HEK293 (cell line): Measurements from ENCODE around the gene CACNA2D3.

Experiments
- CTCF ChIA-PET: fragments of 350-600 bp; formaldehyde crosslinking; extraction: SDS; loops from one replicate; lab custom pipeline; 2021; ENCODE audit warnings: antibody characterized with exemption; lab: Yijun Ruan, JAX
- POLR2A ChIA-PET: fragments of 300-600 bp; formaldehyde crosslinking; extraction: SDS; loops from one replicate; lab custom pipeline; 2020; ENCODE audit warnings: antibody characterized with exemption, inconsistent platforms; lab: Yijun Ruan, JAX
- H3K27ac ChIP-seq: fragments of 200-500 bp; sonication (Bioruptor generic); 2 replicates; pipeline ENCODE4 v1.5.1; 2014; ENCODE audit warnings: low read depth, low read length, control low read depth, inconsistent platforms; ENCODE audit errors: extremely low read depth
- H3K36me3 ChIP-seq, 2 experiments: fragments of 200-500 bp in 1 of 2; sonication (Bioruptor generic) in 1 of 2; 1 replicate in 1 of 2; 2 replicates in 1 of 2; pipeline ENCODE4 v1.5.1; 2014 to 2017; ENCODE audit warnings: inconsistent platforms in 2 of 2, low read length in 2 of 2; ENCODE audit not compliant: control insufficient read depth in 2 of 2, insufficient read depth in 1 of 2
- H3K4me1 ChIP-seq: fragments of 200-500 bp; sonication (Bioruptor generic); 2 replicates; pipeline ENCODE4 v1.5.1; 2014; ENCODE audit warnings: mild to moderate bottlenecking, low read length, inconsistent platforms; ENCODE audit not compliant: control insufficient read depth, insufficient read depth
- H3K4me3 ChIP-seq: 2 replicates; pipeline ENCODE4 v1.5.1; 2011; ENCODE audit warnings: low read depth, mild to moderate bottlenecking, control low read depth, low read length, moderate library complexity
- H3K9me3 ChIP-seq: fragments of 200-500 bp; sonication (Bioruptor generic); 2 replicates; pipeline ENCODE4 v1.5.1; 2014; ENCODE audit warnings: low read depth, low read length, inconsistent platforms; ENCODE audit not compliant: control insufficient read depth, insufficient read depth
- KLF16 ChIP-seq: fragments of 450-650 bp; formaldehyde crosslinking; IDR thresholded peaks from 2 replicates; pipeline ENCODE4 v1.5.1; 2017; ENCODE audit warnings: missing biosample characterization, missing genetic modification characterization
- KLF7 ChIP-seq: fragments of 450-650 bp; formaldehyde crosslinking; IDR thresholded peaks from 2 replicates; pipeline ENCODE4 v1.5.1; 2016; ENCODE audit warnings: missing biosample characterization, missing genetic modification characterization, borderline replicate concordance
- TCF7L2 ChIP-seq: IDR thresholded peaks from 2 replicates; pipeline ENCODE4 v1.6.1; 2011; ENCODE audit warnings: low read depth, mild to moderate bottlenecking, inconsistent platforms, low read length, moderate library complexity, borderline replicate concordance
- TRIM28 ChIP-seq: IDR thresholded peaks from 2 replicates; pipeline ENCODE4 v1.6.1; 2011; ENCODE audit warnings: low read length, control low read depth, borderline replicate concordance
- ZBTB48 ChIP-seq: fragments of 450-650 bp; formaldehyde crosslinking; IDR thresholded peaks from 2 replicates; pipeline ENCODE4 v1.5.1; 2016; ENCODE audit warnings: missing biosample characterization, missing genetic modification characterization
- ZFP37 ChIP-seq: fragments of 450-650 bp; formaldehyde crosslinking; IDR thresholded peaks from 2 replicates; pipeline ENCODE4 v1.5.1; 2016; ENCODE audit warnings: missing biosample characterization, missing genetic modification characterization
- ZNF132 ChIP-seq: fragments of 450-650 bp; formaldehyde crosslinking; IDR thresholded peaks from 2 replicates; pipeline ENCODE4 v1.5.1; 2017; ENCODE audit warnings: missing biosample characterization, missing genetic modification characterization, borderline replicate concordance
- ZNF157 ChIP-seq: fragments of 450-650 bp; formaldehyde crosslinking; IDR thresholded peaks from 2 replicates; pipeline ENCODE4 v1.5.1; 2016; ENCODE audit warnings: missing biosample characterization, missing genetic modification characterization
- ZNF221 ChIP-seq: fragments of 450-650 bp; formaldehyde crosslinking; IDR thresholded peaks from 2 replicates; pipeline ENCODE4 v1.5.1; 2017; ENCODE audit warnings: missing biosample characterization, missing genetic modification characterization, borderline replicate concordance
- ZNF335 ChIP-seq: fragments of 450-650 bp; formaldehyde crosslinking; conservative IDR thresholded peaks from 2 replicates; pipeline ENCODE4 v1.5.1; 2016; ENCODE audit warnings: missing biosample characterization, missing genetic modification characterization
- ZNF350 ChIP-seq: fragments of 450-650 bp; formaldehyde crosslinking; IDR thresholded peaks from 2 replicates; pipeline ENCODE4 v1.5.0; 2017; ENCODE audit warnings: missing biosample characterization, mild to moderate bottlenecking, missing genetic modification characterization
- ZNF354C ChIP-seq: fragments of 450-650 bp; formaldehyde crosslinking; IDR thresholded peaks from 2 replicates; pipeline ENCODE4 v1.5.1; 2016; ENCODE audit warnings: missing biosample characterization, missing genetic modification characterization, low read depth, borderline replicate concordance
- ZNF423 ChIP-seq: fragments of 450-650 bp; formaldehyde crosslinking; IDR thresholded peaks from 2 replicates; pipeline ENCODE4 v1.5.1; 2016; ENCODE audit warnings: missing biosample characterization, missing genetic modification characterization
- ZNF510 ChIP-seq: fragments of 450-650 bp; formaldehyde crosslinking; IDR thresholded peaks from 2 replicates; pipeline ENCODE4 v1.5.1; 2018; ENCODE audit warnings: mild to moderate bottlenecking, missing genetic modification characterization, missing biosample characterization; ENCODE audit not compliant: insufficient replicate concordance
- ZNF521 ChIP-seq: fragments of 450-650 bp; formaldehyde crosslinking; IDR thresholded peaks from 2 replicates; pipeline ENCODE4 v1.5.1; 2017; ENCODE audit warnings: missing biosample characterization, mild to moderate bottlenecking, missing genetic modification characterization
- ZNF530 ChIP-seq: fragments of 450-650 bp; formaldehyde crosslinking; IDR thresholded peaks from 2 replicates; pipeline ENCODE4 v1.5.1; 2016; ENCODE audit warnings: low read depth, missing biosample characterization, missing genetic modification characterization
- ZNF549 ChIP-seq: fragments of 450-650 bp; IDR thresholded peaks from 2 replicates; pipeline ENCODE4 v1.5.1; 2018; ENCODE audit warnings: missing biosample characterization, missing genetic modification characterization, mild to moderate bottlenecking, inconsistent platforms, moderate library complexity
- ZNF558 ChIP-seq: fragments of 450-650 bp; formaldehyde crosslinking; IDR thresholded peaks from 2 replicates; pipeline ENCODE4 v1.5.1; 2016; ENCODE audit warnings: missing biosample characterization, missing genetic modification characterization
- ZNF701 ChIP-seq: fragments of 450-650 bp; formaldehyde crosslinking; IDR thresholded peaks from 2 replicates; pipeline ENCODE4 v1.5.1; 2016; ENCODE audit warnings: missing biosample characterization, missing genetic modification characterization
- ZSCAN23 ChIP-seq: fragments of 450-650 bp; formaldehyde crosslinking; IDR thresholded peaks from 2 replicates; pipeline ENCODE4 v1.5.1; 2016; ENCODE audit warnings: missing biosample characterization, missing genetic modification characterization
- TF ChIP-seq, protein P1 (sequence below): fragments of 450-650 bp; formaldehyde crosslinking; IDR thresholded peaks from 2 replicates; pipeline ENCODE4 v1.5.1; 2016; ENCODE audit warnings: missing biosample characterization, missing genetic modification characterization, borderline replicate concordance
- TF ChIP-seq, protein P2 (sequence below): fragments of 450-650 bp; formaldehyde crosslinking; IDR thresholded peaks from 2 replicates; pipeline ENCODE4 v1.5.1; 2017; ENCODE audit warnings: missing biosample characterization, missing genetic modification characterization
- TF ChIP-seq, protein P3 (sequence below): fragments of 450-650 bp; formaldehyde crosslinking; IDR thresholded peaks from 2 replicates; pipeline ENCODE4 v1.5.1; 2016; ENCODE audit warnings: missing biosample characterization, missing genetic modification characterization
- TF ChIP-seq, protein P4 (sequence below): fragments of 450-650 bp; formaldehyde crosslinking; IDR thresholded peaks from 2 replicates; pipeline ENCODE4 v1.5.1; 2016; ENCODE audit warnings: missing biosample characterization, missing genetic modification characterization
- TF ChIP-seq, protein P5 (sequence below): fragments of 450-650 bp; IDR thresholded peaks from 2 replicates; pipeline ENCODE4 v1.5.1; 2018; ENCODE audit warnings: missing biosample characterization, mild to moderate bottlenecking, missing genetic modification characterization
- TF ChIP-seq, protein P6 (sequence below): fragments of 450-650 bp; formaldehyde crosslinking; IDR thresholded peaks from 2 replicates; pipeline ENCODE4 v1.5.1; 2016; ENCODE audit warnings: missing biosample characterization, missing genetic modification characterization

Gene CACNA2D3

DNA sequence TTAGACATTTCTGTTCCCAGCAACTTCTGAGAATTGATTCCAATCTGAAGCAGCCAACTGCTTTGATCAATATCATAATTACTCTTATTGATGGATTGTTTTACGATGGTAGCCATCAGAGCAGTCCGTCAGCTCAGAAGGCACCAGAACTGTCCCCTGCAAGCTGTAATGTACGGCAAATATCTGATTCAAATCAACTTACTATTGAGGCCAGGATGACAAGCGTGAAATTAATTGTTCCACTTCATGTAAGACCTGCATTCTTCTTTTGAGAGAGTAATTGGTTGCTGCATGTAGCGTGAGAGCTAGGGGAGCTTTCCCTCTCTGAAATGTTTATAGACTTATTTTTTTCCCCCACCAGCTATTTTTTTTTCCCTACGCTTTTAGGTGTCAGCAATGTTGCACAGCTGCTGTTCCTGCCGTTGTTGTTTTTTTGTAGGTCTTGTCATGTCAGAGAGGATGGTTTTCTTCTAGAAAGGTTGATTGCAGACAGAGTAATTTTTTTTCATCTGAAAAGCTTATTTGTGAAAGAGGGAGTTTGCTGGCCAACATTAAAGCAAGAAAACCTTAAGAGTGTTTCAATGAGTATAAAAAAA lies 134.9 kb downstream of the CACNA2D3 start:
- Histone ChIP-seq H3K4me1 (peaks cover 4% of the 10 kb centered on the region; the same call in 1 of the 2 replicates), H3K27ac (no peak overlapping the region), H3K9me3 (no peaks in the 10 kb centered on the region), H3K36me3 (no peaks in the 10 kb centered on the region), H3K4me3 (no peak overlapping the region)
- TF ChIP-seq, protein P1, sequence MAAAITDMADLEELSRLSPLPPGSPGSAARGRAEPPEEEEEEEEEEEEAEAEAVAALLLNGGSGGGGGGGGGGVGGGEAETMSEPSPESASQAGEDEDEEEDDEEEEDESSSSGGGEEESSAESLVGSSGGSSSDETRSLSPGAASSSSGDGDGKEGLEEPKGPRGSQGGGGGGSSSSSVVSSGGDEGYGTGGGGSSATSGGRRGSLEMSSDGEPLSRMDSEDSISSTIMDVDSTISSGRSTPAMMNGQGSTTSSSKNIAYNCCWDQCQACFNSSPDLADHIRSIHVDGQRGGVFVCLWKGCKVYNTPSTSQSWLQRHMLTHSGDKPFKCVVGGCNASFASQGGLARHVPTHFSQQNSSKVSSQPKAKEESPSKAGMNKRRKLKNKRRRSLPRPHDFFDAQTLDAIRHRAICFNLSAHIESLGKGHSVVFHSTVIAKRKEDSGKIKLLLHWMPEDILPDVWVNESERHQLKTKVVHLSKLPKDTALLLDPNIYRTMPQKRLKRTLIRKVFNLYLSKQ (tag by site-specific recombination): no peak
- TF ChIP-seq ZNF221 (tag by site-specific recombination) (no peak), ZNF132 (tag by site-specific recombination) (no peak), TCF7L2 (peak; percentile 72), ZNF558 (tag by site-specific recombination) (no peak), ZBTB48 (no peak), KLF16 (tag by site-specific recombination) (no peak), TRIM28 (peak; percentile 68; the same call in 1 of the 2 replicates), ZNF354C (no peak), ZNF549 (no peak)
- TF ChIP-seq, protein P2, sequence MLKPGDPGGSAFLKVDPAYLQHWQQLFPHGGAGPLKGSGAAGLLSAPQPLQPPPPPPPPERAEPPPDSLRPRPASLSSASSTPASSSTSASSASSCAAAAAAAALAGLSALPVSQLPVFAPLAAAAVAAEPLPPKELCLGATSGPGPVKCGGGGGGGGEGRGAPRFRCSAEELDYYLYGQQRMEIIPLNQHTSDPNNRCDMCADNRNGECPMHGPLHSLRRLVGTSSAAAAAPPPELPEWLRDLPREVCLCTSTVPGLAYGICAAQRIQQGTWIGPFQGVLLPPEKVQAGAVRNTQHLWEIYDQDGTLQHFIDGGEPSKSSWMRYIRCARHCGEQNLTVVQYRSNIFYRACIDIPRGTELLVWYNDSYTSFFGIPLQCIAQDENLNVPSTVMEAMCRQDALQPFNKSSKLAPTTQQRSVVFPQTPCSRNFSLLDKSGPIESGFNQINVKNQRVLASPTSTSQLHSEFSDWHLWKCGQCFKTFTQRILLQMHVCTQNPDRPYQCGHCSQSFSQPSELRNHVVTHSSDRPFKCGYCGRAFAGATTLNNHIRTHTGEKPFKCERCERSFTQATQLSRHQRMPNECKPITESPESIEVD (tag by site-specific recombination): peak; percentile 24; the same call in 1 of the 2 replicates
- TF ChIP-seq, protein P3, sequence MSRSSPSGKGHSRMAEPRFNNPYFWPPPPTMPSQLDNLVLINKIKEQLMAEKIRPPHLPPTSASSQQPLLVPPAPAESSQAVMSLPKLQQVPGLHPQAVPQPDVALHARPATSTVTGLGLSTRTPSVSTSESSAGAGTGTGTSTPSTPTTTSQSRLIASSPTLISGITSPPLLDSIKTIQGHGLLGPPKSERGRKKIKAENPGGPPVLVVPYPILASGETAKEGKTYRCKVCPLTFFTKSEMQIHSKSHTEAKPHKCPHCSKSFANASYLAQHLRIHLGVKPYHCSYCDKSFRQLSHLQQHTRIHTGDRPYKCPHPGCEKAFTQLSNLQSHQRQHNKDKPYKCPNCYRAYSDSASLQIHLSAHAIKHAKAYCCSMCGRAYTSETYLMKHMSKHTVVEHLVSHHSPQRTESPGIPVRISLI (tag by site-specific recombination): peak; percentile 42; the same call in 1 of the 2 replicates
- TF ChIP-seq, protein P4, sequence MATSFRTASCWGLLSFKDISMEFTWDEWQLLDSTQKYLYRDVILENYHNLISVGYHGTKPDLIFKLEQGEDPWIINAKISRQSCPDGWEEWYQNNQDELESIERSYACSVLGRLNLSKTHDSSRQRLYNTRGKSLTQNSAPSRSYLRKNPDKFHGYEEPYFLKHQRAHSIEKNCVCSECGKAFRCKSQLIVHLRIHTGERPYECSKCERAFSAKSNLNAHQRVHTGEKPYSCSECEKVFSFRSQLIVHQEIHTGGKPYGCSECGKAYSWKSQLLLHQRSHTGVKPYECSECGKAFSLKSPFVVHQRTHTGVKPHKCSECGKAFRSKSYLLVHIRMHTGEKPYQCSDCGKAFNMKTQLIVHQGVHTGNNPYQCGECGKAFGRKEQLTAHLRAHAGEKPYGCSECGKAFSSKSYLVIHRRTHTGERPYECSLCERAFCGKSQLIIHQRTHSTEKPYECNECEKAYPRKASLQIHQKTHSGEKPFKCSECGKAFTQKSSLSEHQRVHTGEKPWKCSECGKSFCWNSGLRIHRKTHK (tag by site-specific recombination): no peak
- TF ChIP-seq, protein P5, sequence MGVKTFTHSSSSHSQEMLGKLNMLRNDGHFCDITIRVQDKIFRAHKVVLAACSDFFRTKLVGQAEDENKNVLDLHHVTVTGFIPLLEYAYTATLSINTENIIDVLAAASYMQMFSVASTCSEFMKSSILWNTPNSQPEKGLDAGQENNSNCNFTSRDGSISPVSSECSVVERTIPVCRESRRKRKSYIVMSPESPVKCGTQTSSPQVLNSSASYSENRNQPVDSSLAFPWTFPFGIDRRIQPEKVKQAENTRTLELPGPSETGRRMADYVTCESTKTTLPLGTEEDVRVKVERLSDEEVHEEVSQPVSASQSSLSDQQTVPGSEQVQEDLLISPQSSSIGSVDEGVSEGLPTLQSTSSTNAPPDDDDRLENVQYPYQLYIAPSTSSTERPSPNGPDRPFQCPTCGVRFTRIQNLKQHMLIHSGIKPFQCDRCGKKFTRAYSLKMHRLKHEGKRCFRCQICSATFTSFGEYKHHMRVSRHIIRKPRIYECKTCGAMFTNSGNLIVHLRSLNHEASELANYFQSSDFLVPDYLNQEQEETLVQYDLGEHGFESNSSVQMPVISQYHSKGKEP (tag by site-specific recombination): no peak
- ChIA-PET CTCF (interaction anchor here (0.6 kb wide), 1 partner anchor 697 kb away, joined by 4 read pairs; no protein-coding TSS in a partner anchor), POLR2A (interaction anchor here (0.6 kb wide), 1 partner anchor 105 kb away, joined by 4 read pairs; no protein-coding TSS in a partner anchor)

DNA sequence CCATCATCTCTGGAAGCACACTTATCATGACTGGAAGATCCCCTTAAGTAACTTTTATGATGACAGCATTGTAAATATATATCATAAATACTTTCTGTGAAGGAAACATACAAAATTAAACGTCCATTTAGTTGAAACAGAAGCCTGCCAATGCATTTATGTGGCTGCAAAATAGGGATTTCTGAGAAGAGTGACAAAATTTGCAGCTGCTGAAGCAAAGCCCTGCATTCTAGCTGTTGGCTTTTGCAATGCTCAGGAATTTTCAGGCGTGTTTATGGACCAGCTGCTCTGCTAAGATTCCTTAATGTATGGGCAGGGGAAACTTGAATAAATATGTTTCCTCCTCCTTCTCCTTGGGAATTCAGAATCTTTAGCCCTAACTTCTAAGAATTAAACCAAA lies 137.3 kb downstream of the CACNA2D3 start:
- ChIA-PET POLR2A (no interaction called here), CTCF (no interaction called here)
- no peak overlapping the region for H3K27ac ChIP-seq
- no peaks in the 10 kb centered on the region for H3K9me3 ChIP-seq
- H3K4me1 ChIP-seq: no peaks in the 10 kb centered on the region; the same call in 1 of the 2 replicates
- H3K4me3 ChIP-seq: no peak overlapping the region
- no peaks in the 10 kb centered on the region for H3K36me3 ChIP-seq
- TF ChIP-seq ZNF510 (tag by site-specific recombination) (no peak), ZNF423 (tag by site-specific recombination) (no peak), ZNF530 (tag by site-specific recombination) (no peak), ZNF701 (tag by site-specific recombination) (no peak), ZSCAN23 (tag by site-specific recombination) (no peak), ZNF157 (no peak), ZFP37 (tag by site-specific recombination) (no peak), ZNF350 (tag by site-specific recombination) (no peak), KLF7 (no peak), ZNF521 (tag by site-specific recombination) (no peak), ZNF335 (tag by site-specific recombination) (no peak)
- TF ChIP-seq, protein P6, sequence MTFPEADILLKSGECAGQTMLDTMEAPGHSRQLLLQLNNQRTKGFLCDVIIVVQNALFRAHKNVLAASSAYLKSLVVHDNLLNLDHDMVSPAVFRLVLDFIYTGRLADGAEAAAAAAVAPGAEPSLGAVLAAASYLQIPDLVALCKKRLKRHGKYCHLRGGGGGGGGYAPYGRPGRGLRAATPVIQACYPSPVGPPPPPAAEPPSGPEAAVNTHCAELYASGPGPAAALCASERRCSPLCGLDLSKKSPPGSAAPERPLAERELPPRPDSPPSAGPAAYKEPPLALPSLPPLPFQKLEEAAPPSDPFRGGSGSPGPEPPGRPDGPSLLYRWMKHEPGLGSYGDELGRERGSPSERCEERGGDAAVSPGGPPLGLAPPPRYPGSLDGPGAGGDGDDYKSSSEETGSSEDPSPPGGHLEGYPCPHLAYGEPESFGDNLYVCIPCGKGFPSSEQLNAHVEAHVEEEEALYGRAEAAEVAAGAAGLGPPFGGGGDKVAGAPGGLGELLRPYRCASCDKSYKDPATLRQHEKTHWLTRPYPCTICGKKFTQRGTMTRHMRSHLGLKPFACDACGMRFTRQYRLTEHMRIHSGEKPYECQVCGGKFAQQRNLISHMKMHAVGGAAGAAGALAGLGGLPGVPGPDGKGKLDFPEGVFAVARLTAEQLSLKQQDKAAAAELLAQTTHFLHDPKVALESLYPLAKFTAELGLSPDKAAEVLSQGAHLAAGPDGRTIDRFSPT: no peak
